Large intestine (tissue), 12 donors: ENCODE data around the gene AKIRIN2. TPM values are rescaled to one million over a fixed set of nuclear protein-coding genes. Genes with fewer than 3 reads are reported as not detected.

ENCODE experiments used
- DNase-seq, 2 donors: peaks; one replicate each; pipeline versions ENCODE4 v3.0.0 to v3.0.0-alpha.2; 2013
- H3K27ac ChIP-seq: one replicate; pipeline ENCODE4 v1.5.1; 2013; ENCODE audit warnings: low read length
- H3K27me3 ChIP-seq: 2 replicates; pipeline ENCODE4 v1.6.1; 2013; ENCODE audit warnings: low read length; ENCODE audit not compliant: control insufficient read depth, insufficient read depth
- H3K36me3 ChIP-seq: 2 replicates; pipeline ENCODE4 v1.6.1; 2013; ENCODE audit warnings: low read length; ENCODE audit not compliant: control insufficient read depth, insufficient read depth
- H3K4me1 ChIP-seq: one replicate; pipeline ENCODE4 v1.6.1; 2013; ENCODE audit warnings: low read length; ENCODE audit not compliant: control insufficient read depth, insufficient read depth
- H3K4me3 ChIP-seq: one replicate; pipeline ENCODE4 v1.5.1; 2013; ENCODE audit warnings: low read length
- H3K9me3 ChIP-seq: one replicate; pipeline ENCODE4 v1.6.1; 2013; ENCODE audit warnings: mild to moderate bottlenecking, low read depth, low read length, moderate library complexity; ENCODE audit not compliant: control insufficient read depth
- WGBS: methylation state at CpG from one replicate; pipeline ENCODE4 v1.1.5; 2013; ENCODE audit warnings: low lambda C conversion rate; ENCODE audit not compliant: insufficient coverage; 5-methylcytosine and 5-hydroxymethylcytosine counted together
- long read RNA-seq, 11 donors: transcript quantifications; one replicate each; lab custom pipeline, GENCODE V29; 2026
- polyA plus RNA-seq: library from polyadenylated mRNA; unstranded; fragments of 120-200 nt; gene quantifications from one replicate; pipeline ENCODE4 v1.2.1, GENCODE V29; 2013

AKIRIN2 gene
- 60.6 TPM for polyA plus RNA-seq
- long read RNA-seq, donor 1, transcript AKIRIN2-201 (5 exons, 1,662 nt) = major isoform, 12 of 12 reads
- long read RNA-seq, donor 1, partial matches to known transcripts = 0 of 12 reads
- long read RNA-seq, donor 1, other reads (novel, unspliced or antisense) = 0 of 12 reads
- long read RNA-seq, donor 2, transcript AKIRIN2-201 (5 exons, 1,662 nt) = major isoform, 19 of 27 reads
- long read RNA-seq, donor 2, partial matches to known transcripts = 8 of 27 reads
- long read RNA-seq, donor 2, other reads (novel, unspliced or antisense) = 0 of 27 reads
- long read RNA-seq, donor 3, transcript AKIRIN2-201 (5 exons, 1,662 nt) = major isoform, 25 of 25 reads
- long read RNA-seq, donor 3, partial matches to known transcripts = 0 of 25 reads
- long read RNA-seq, donor 3, other reads (novel, unspliced or antisense) = 0 of 25 reads
- long read RNA-seq, donor 4, partial matches to known transcripts = 0 of 3 reads
- long read RNA-seq, donor 4, other reads (novel, unspliced or antisense) = 0 of 3 reads
- long read RNA-seq, donor 5, transcript AKIRIN2-201 (5 exons, 1,662 nt) = major isoform, 8 of 8 reads
- long read RNA-seq, donor 5, partial matches to known transcripts = 0 of 8 reads
- long read RNA-seq, donor 5, other reads (novel, unspliced or antisense) = 0 of 8 reads
- long read RNA-seq, donor 6, transcript AKIRIN2-201 (5 exons, 1,662 nt) = major isoform, 9 of 16 reads
- long read RNA-seq, donor 6, partial matches to known transcripts = 7 of 16 reads
- long read RNA-seq, donor 6, other reads (novel, unspliced or antisense) = 0 of 16 reads
- long read RNA-seq, donor 7, transcript AKIRIN2-201 (5 exons, 1,662 nt) = major isoform, 7 of 7 reads
- long read RNA-seq, donor 7, partial matches to known transcripts = 0 of 7 reads
- long read RNA-seq, donor 7, other reads (novel, unspliced or antisense) = 0 of 7 reads
- long read RNA-seq, donor 8, transcript AKIRIN2-201 (5 exons, 1,662 nt) = major isoform, 15 of 24 reads
- long read RNA-seq, donor 8, partial matches to known transcripts = 9 of 24 reads
- long read RNA-seq, donor 8, other reads (novel, unspliced or antisense) = 0 of 24 reads
- long read RNA-seq, donor 9, transcript AKIRIN2-201 (5 exons, 1,662 nt) = major isoform, 8 of 13 reads
- long read RNA-seq, donor 9, partial matches to known transcripts = 5 of 13 reads
- long read RNA-seq, donor 9, other reads (novel, unspliced or antisense) = 0 of 13 reads
- long read RNA-seq, donor 10, transcript AKIRIN2-201 (5 exons, 1,662 nt) = major isoform, 30 of 30 reads
- long read RNA-seq, donor 10, partial matches to known transcripts = 0 of 30 reads
- long read RNA-seq, donor 10, other reads (novel, unspliced or antisense) = 0 of 30 reads
- long read RNA-seq, donor 11, transcript AKIRIN2-201 (5 exons, 1,662 nt) = major isoform, 17 of 17 reads
- long read RNA-seq, donor 11, partial matches to known transcripts = 0 of 17 reads
- long read RNA-seq, donor 11, other reads (novel, unspliced or antisense) = 0 of 17 reads

- DNase-seq = peak; percentile 98 to 99
- H3K27ac ChIP-seq = peak within 1 kb of the TSS; percentile 98
- 10% methylated on average over 2 of the region's 88 CpGs for WGBS
- H3K27me3 ChIP-seq = no peaks in the 10 kb centered on the region
- no peaks in the 10 kb centered on the region for H3K9me3 ChIP-seq
- H3K36me3 ChIP-seq = peaks cover 2% of the 10 kb centered on the region
- peaks cover 10% of the 10 kb centered on the region for H3K4me1 ChIP-seq
- peak within 1 kb of the TSS; percentile 93 for H3K4me3 ChIP-seq
Measured at GRCh38 chr6:87701676-87702588, at the start of gene AKIRIN2. AKIRIN2 (minus strand) TSS chr6:87702233; CDS start chr6:87701684, 549 bp downstream.

- DNase-seq = no peak
- Histone ChIP-seq H3K4me1 (no peaks in the 10 kb centered on the region), H3K9me3 (no peaks in the 10 kb centered on the region), H3K27me3 (no peaks in the 10 kb centered on the region), H3K36me3 (no peaks in the 10 kb centered on the region), H3K27ac (no peak overlapping the region), H3K4me3 (no peak overlapping the region)
- WGBS = no CpG with 5 or more reads among the region's 1 CpG
Measured at GRCh38 chr6:87747646-87748045, 45.6 kb upstream of the AKIRIN2 start.

DNA sequence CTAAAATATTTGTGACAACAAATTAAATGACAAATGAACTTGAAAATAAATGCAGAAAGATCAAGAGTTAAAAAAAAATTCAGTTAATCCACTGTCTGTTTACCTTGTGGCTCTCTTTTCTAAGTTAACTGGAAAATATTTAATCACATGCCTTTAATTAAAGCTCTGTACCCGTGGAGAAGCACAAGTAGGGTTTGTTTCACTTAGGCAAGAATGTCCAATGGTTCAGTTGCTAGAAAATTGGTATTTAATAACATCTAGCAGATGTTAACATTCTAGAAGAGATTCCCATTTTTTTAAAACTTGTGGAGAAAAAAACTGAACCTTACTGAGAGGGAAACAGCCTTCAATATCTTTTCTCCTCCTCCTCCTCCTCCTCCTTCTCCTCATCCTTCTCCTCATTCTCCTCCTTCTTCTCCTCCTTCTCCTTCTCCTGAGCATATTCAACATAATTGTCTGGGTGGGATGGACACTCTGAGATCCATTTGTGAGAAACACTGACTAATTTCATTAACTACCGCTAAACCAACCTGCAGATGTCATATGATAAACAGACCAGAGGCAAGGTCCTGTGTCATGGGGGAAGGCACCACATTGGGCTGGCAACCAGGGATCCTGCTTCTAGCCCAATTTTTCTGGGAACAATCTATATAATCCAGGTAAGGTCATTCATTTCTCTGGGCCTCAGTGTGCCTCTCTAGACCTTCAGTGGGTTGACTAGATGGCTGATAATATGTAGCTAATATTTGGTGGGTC, 44.1 kb upstream of the AKIRIN2 start:
- H3K27ac ChIP-seq = no peak overlapping the region
- no peaks in the 10 kb centered on the region for H3K27me3 ChIP-seq
- no peak for DNase-seq
- H3K4me1 ChIP-seq = no peaks in the 10 kb centered on the region
- H3K36me3 ChIP-seq = no peaks in the 10 kb centered on the region
- H3K9me3 ChIP-seq = no peaks in the 10 kb centered on the region
- H3K4me3 ChIP-seq = no peak overlapping the region
- no CpG with 5 or more reads among the region's 2 CpGs for WGBS

DNA sequence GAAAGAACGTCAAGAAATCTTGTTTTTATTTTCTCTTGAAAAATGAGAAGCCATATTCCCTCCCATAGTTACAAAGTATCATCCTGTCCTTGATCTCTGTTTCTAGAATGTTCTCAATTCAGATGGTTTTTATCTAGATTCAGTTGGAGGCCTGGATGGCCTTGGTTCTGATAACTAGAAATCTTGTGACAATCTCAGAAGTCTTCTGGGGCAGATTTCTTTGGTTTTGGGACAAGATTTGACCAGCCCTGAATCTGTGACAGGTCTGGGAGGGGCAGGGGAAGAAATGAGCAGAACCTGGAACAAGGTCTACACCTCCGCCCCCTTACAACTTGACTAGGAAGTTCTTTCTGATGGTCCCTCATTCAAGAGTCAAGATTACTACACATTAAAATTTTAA, 41.4 kb upstream of the AKIRIN2 start:
- H3K4me3 ChIP-seq = no peak overlapping the region
- WGBS = no CpG with 5 or more reads among the region's 2 CpGs
- DNase-seq = no peak
- no peak overlapping the region for H3K27ac ChIP-seq
- H3K9me3 ChIP-seq = no peaks in the 10 kb centered on the region
- no peaks in the 10 kb centered on the region for H3K27me3 ChIP-seq
- no peaks in the 10 kb centered on the region for H3K4me1 ChIP-seq
- H3K36me3 ChIP-seq = no peaks in the 10 kb centered on the region

DNA sequence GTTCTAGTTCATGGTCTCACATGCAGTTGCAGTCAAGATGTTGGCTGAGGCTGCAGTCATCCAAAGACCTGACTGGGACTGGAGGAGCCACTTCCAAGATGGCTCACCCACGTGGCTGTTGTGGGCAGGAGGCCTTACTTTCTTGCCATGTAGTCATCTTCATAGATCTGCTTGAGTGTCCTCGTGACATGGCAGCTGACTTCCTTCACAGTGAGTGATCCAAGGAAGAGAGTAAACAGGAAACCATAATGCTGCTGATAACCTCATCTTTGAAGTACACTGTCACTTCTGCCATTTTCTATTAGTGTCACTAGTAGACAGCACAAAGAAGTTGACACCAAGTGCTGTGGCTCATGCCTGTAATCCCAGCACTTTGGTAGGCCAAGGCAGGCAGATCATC, 40.1 kb upstream of the AKIRIN2 start:
- Histone ChIP-seq H3K27ac (no peak overlapping the region), H3K9me3 (no peaks in the 10 kb centered on the region), H3K4me1 (peaks cover 4% of the 10 kb centered on the region), H3K36me3 (no peaks in the 10 kb centered on the region), H3K4me3 (no peak overlapping the region), H3K27me3 (no peaks in the 10 kb centered on the region)
- DNase-seq = no peak
- WGBS = no CpG with 5 or more reads among the region's 2 CpGs

DNA sequence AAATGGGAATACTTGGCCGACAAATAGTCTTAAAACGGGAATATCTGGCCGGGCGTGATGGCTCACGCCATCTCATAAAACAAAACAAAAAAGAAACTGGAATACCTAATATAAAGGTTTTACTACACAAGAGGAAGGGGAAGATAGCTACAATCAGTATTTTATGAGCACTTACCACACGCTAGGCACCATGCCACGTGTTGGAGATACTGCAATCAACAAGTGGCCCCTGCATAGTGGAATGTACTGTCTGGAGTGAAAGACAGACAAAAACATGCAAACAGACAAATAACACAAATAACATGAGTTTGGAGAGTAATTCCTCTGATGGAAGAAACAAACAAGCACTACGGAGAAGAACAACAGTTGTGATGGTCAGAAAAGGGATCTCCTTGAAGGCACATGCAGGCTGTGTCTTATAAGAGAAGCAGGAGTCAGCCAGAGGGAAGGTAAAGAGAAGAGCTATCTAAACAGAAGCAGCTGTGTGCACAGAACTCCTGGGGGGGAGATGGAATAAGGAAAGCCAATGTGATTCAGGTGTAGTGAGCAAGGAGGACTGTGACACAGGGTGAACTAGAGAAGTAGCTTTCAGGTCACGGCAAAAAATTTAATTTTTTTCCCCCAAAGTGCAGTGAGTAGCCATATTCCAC, 39.1 kb upstream of the AKIRIN2 start:
- peaks cover 6% of the 10 kb centered on the region for H3K4me1 ChIP-seq
- no peaks in the 10 kb centered on the region for H3K9me3 ChIP-seq
- H3K36me3 ChIP-seq = no peaks in the 10 kb centered on the region
- H3K4me3 ChIP-seq = no peak overlapping the region
- DNase-seq = no peak
- no peak overlapping the region for H3K27ac ChIP-seq
- H3K27me3 ChIP-seq = no peaks in the 10 kb centered on the region
- 100% methylated on average over 1 of the region's 9 CpGs for WGBS

- Histone ChIP-seq H3K36me3 (no peaks in the 10 kb centered on the region), H3K27ac (no peak overlapping the region), H3K27me3 (no peaks in the 10 kb centered on the region), H3K4me1 (peaks cover 6% of the 10 kb centered on the region), H3K9me3 (no peaks in the 10 kb centered on the region), H3K4me3 (no peak overlapping the region)
- DNase-seq = no peak
- WGBS = 60% methylated on average over 1 of the region's 4 CpGs
Measured at GRCh38 chr6:87738744-87739143, 36.7 kb upstream of the AKIRIN2 start.

DNA sequence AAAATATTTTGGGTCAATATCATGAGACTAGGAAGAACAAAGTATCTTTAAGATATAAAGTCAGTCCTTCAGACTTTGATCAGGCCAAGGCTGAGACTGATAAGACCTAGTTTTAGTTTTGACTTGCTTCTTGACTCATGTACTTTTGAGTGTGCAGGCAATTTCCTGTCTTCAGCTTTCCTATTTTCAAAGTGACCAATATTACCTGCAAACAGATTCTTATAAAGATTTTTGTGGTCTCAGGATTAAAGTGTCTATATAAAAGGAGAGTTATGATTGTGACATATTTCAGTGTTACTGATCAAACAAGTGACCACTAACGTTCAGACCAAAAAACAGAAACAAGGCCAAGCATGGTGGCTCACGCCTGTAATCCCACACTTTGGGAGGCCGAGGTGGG, 36.0 kb upstream of the AKIRIN2 start:
- H3K36me3 ChIP-seq = no peaks in the 10 kb centered on the region
- H3K4me3 ChIP-seq = no peak overlapping the region
- H3K27me3 ChIP-seq = no peaks in the 10 kb centered on the region
- peak overlapping the region; percentile 70 for H3K27ac ChIP-seq
- no peaks in the 10 kb centered on the region for H3K9me3 ChIP-seq
- peak; percentile 50 to 81 for DNase-seq
- WGBS = no CpG with 5 or more reads among the region's 3 CpGs
- peaks cover 6% of the 10 kb centered on the region for H3K4me1 ChIP-seq
